Measurements from ENCODE around the gene MAP4. TPM values are rescaled to one million over a fixed set of nuclear protein-coding genes. Genes with fewer than 3 reads are reported as not detected.
"Not testable (repeated sequence)": the region's sequence is repeated elsewhere in the genome, so short reads cannot be mapped to it uniquely, and the experiment has no call there.

MAP4 gene
- polyA plus RNA-seq, 1 donor from 2014 or later: 55.0 TPM

DNA sequence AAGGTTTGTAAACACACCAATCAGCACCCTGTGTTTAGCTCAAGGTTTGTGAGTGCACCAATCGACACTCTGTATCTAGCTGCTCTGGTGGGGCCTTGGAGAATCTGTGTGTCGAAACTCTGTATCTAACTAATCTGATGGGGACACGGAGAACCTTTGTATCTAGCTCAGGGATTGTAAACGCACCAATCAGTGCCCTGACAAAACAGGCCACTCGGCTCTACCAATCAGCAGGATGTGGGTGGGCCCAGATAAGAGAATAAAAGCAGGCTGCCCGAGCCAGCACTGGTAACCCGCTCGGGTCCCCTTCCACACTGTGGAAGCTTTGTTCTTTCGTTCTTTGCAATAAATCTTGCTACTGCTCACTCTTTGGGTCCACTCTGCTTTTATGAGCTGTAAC lies 128.2 kb downstream of the MAP4 start:
- Mint-ChIP-seq H3K27ac (peak overlapping the region in 1 of 3 donors; percentile 47), H3K4me1 (peaks cover 11 to 17% (median 15%) of the 10 kb centered on the region in 3 donors), H3K36me3 (peaks cover 18% of the 10 kb centered on the region)
- not testable (repeated sequence) for H3K4me3 Mint-ChIP-seq, H3K9me3 Mint-ChIP-seq, H3K27me3 Mint-ChIP-seq

DNA sequence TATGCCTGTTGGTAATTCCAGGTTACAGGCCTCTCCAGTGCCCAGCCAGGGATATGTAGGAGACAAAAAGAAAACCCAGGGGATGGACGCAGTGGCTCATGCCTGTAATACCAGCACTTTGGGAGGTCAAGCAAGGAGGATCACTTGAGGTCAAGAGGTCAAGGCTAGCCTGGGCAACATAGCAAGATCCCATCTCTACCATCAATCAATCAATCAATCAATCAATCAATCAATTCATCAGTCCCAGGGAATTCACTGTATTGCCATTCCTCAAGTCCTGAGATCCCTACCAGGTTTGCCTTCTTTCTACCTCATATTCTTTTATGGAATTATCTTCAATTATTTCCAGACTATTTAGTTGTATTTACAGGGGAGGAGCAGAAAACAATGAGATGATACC lies 131.0 kb downstream of the MAP4 start:
- Mint-ChIP-seq H3K4me3 (peak overlapping the region in 1 of 4 donors; percentile 27), H3K27ac (peak overlapping the region in 1 of 3 donors; percentile 5)

DNA sequence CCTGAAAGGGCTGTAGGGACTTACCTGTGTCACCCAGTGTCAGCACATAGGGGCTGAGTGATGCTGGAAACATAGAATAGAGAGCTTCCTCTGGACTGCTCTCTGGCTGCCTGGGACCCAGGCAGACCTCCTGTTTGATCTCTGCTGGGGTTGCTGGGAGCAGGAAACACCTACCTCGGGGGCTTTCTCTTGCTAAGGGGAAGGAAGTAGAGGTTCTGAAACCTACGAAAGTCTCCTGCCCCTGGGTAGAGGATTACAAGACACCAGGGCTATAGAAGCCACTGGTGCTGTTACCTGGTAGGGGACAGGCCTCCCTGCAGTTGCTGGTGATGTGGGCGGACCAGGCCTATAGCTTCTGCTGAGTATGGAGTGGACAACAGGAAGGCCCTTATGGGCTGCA lies 131.6 kb downstream of the MAP4 start:
- H3K27ac Mint-ChIP-seq: no peak overlapping the region
- H3K36me3 Mint-ChIP-seq: peaks cover 13% of the 10 kb centered on the region

More for the DNA sequence above, 131.0 kb downstream of the MAP4 start:
- Mint-ChIP-seq H3K36me3 (peaks cover 13% of the 10 kb centered on the region), H3K4me1 (peaks cover 11 to 23% (median 15%) of the 10 kb centered on the region in 3 donors), H3K9me3 (peaks cover 0 to 2% (median 0%) of the 10 kb centered on the region in 3 donors), H3K27me3 (no peaks in the 10 kb centered on the region)

GRCh38 chr3:47882338-47882737 lies 133.9 kb downstream of the MAP4 start:
- Mint-ChIP-seq H3K27me3 (no peaks in the 10 kb centered on the region), H3K4me3 (peak overlapping the region in 1 of 4 donors; percentile 27), H3K9me3 (peaks cover 0 to 2% (median 0%) of the 10 kb centered on the region in 3 donors), H3K4me1 (peaks cover 10 to 22% (median 20%) of the 10 kb centered on the region in 3 donors), H3K36me3 (peaks cover 8% of the 10 kb centered on the region), H3K27ac (peak overlapping the region in 1 of 3 donors; percentile 31)

More for the DNA sequence above, 131.6 kb downstream of the MAP4 start:
- peaks cover 11 to 23% (median 15%) of the 10 kb centered on the region in 3 donors for H3K4me1 Mint-ChIP-seq
- peaks cover 0 to 2% (median 0%) of the 10 kb centered on the region in 3 donors for H3K9me3 Mint-ChIP-seq
- peak overlapping the region in 1 of 4 donors; percentile 27 for H3K4me3 Mint-ChIP-seq
- no peaks in the 10 kb centered on the region for H3K27me3 Mint-ChIP-seq

DNA sequence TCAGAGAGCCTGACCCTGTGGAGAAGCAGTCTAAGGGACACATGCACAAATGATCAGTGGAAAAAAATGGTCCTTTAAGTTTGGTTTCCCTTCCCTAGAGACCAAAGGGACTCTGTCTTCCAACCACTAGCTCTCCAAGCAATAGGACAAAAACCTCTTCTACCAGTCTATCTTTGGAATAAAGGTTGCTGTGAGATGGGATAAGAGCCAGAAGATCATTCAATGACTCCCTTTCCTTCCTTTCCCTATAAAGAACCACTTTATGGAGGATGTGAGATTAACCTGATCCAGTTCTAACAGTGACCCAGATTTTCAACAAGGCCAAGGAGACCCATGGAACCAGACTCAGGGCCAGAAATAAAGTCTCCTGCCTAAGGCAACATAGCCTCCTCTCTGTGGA lies 138.5 kb downstream of the MAP4 start:
- peaks cover 2% of the 10 kb centered on the region for H3K36me3 Mint-ChIP-seq
- H3K27ac Mint-ChIP-seq: peak overlapping the region in 1 of 3 donors; percentile 59
- H3K27me3 Mint-ChIP-seq: no peaks in the 10 kb centered on the region
- H3K9me3 Mint-ChIP-seq: no peaks in the 10 kb centered on the region
- no peak overlapping the region for H3K4me3 Mint-ChIP-seq
- H3K4me1 Mint-ChIP-seq: peaks cover 0 to 9% (median 5%) of the 10 kb centered on the region in 3 donors

GRCh38 chr3:47877290-47877689 lies 138.9 kb downstream of the MAP4 start:
- no peak overlapping the region for H3K27ac Mint-ChIP-seq
- peaks cover 0 to 9% (median 5%) of the 10 kb centered on the region in 3 donors for H3K4me1 Mint-ChIP-seq
- H3K36me3 Mint-ChIP-seq: peaks cover 2% of the 10 kb centered on the region
- no peaks in the 10 kb centered on the region for H3K9me3 Mint-ChIP-seq
- H3K27me3 Mint-ChIP-seq: no peaks in the 10 kb centered on the region
- no peak overlapping the region for H3K4me3 Mint-ChIP-seq

DNA sequence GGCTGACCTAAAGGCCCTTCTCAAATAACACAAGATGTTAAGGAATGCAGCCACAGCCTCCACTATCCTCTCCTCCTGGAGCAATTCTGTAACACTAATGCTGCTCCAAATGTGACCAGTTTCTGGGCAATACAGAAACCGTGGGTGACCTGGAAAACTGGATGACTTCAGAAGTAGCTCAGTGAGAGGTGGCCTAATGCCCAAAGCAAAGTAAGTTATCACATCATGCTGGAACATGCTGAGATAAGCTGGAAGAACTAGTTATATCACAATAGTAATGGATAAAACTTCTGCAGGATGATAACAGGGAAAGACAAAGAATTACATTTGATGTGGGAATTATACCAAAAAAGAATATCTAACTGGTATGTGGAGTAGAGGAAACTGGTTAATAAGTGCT lies 141.3 kb downstream of the MAP4 start:
- H3K27ac Mint-ChIP-seq: no peak overlapping the region
- no peaks in the 10 kb centered on the region for H3K9me3 Mint-ChIP-seq
- no peak overlapping the region for H3K4me3 Mint-ChIP-seq

DNA sequence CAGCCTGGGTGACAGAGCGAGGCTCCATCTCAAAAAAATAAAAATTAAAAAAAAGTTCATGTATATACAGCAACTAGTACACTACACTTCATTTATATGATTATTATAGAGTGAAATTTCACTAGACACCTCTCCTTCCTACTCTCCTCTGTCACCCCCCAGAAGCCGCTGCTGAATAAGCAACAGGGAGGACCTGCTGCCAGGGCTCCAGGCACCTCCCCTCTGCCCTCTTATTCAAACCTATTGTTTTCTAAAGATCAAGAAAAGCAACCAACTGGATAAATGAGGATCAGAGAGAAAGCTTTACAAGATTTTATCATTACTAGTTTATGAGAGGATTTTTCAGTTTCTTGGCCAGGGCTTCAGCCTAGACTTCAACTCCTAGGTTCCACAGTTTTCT lies 141.8 kb downstream of the MAP4 start:
- H3K27ac Mint-ChIP-seq: no peak overlapping the region
- H3K27me3 Mint-ChIP-seq: no peaks in the 10 kb centered on the region
- H3K36me3 Mint-ChIP-seq: peaks cover 5% of the 10 kb centered on the region
- no peak overlapping the region for H3K4me3 Mint-ChIP-seq
- H3K4me1 Mint-ChIP-seq: peaks cover 0 to 5% (median 2%) of the 10 kb centered on the region in 3 donors
- H3K9me3 Mint-ChIP-seq: no peaks in the 10 kb centered on the region

More for the DNA sequence above, 141.3 kb downstream of the MAP4 start:
- peaks cover 0 to 5% (median 2%) of the 10 kb centered on the region in 3 donors for H3K4me1 Mint-ChIP-seq
- H3K27me3 Mint-ChIP-seq: no peaks in the 10 kb centered on the region
- peaks cover 5% of the 10 kb centered on the region for H3K36me3 Mint-ChIP-seq

- Mint-ChIP-seq H3K9me3 (no peaks in the 10 kb centered on the region), H3K27ac (peak overlapping the region in 1 of 3 donors; percentile 65), H3K27me3 (no peaks in the 10 kb centered on the region), H3K4me3 (no peak overlapping the region), H3K36me3 (peaks cover 5% of the 10 kb centered on the region), H3K4me1 (peaks cover 0 to 2% (median 0%) of the 10 kb centered on the region in 3 donors)
These were observed 143.3 kb downstream of the MAP4 start for GRCh38 chr3:47872916-47873315.

- H3K27me3 Mint-ChIP-seq: no peaks in the 10 kb centered on the region
- no peaks in the 10 kb centered on the region for H3K4me1 Mint-ChIP-seq
- H3K9me3 Mint-ChIP-seq: no peaks in the 10 kb centered on the region
- H3K27ac Mint-ChIP-seq: no peak overlapping the region
- no peak overlapping the region for H3K4me3 Mint-ChIP-seq
- peaks cover 4% of the 10 kb centered on the region for H3K36me3 Mint-ChIP-seq
These were observed 144.8 kb downstream of the MAP4 start for GRCh38 chr3:47871389-47871788.

- H3K27ac Mint-ChIP-seq: no peak overlapping the region
- no peak overlapping the region for H3K4me3 Mint-ChIP-seq
- no peaks in the 10 kb centered on the region for H3K9me3 Mint-ChIP-seq
- H3K36me3 Mint-ChIP-seq: peaks cover 5% of the 10 kb centered on the region
- no peaks in the 10 kb centered on the region for H3K4me1 Mint-ChIP-seq
- no peaks in the 10 kb centered on the region for H3K27me3 Mint-ChIP-seq
These were observed 145.4 kb downstream of the MAP4 start for GRCh38 chr3:47870702-47871260.

DNA sequence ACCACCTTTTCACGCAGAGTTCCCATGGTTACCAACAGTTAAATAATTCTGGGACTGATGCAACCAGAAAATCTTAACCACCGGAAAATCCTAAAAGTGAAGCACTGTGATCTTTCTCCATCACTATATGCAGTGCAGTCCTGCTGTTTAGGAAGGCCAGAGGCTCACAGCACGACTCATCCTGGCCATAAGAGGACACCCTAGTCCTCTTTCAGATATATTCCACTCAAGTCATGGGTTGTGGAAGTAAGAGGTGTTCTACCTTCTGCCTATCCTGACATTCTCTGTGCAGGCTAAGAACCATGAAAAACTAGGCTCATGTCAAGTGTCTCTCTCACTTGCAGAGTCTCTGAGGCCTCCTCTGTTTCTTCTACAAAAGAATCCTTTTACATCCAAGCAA lies 146.1 kb downstream of the MAP4 start:
- Mint-ChIP-seq H3K27me3 (no peaks in the 10 kb centered on the region), H3K36me3 (peaks cover 5% of the 10 kb centered on the region), H3K4me1 (no peaks in the 10 kb centered on the region), H3K27ac (peak overlapping the region in 1 of 3 donors; percentile 78), H3K9me3 (no peaks in the 10 kb centered on the region), H3K4me3 (no peak overlapping the region)

GRCh38 chr3:47868306-47868705 lies 147.9 kb downstream of the MAP4 start:
- Mint-ChIP-seq H3K27ac (no peak overlapping the region), H3K4me3 (no peak overlapping the region), H3K36me3 (peaks cover 5% of the 10 kb centered on the region)

GRCh38 chr3:47867451-47868044 lies 148.7 kb downstream of the MAP4 start:
- H3K9me3 Mint-ChIP-seq: no peaks in the 10 kb centered on the region
- no peaks in the 10 kb centered on the region for H3K4me1 Mint-ChIP-seq
- H3K27me3 Mint-ChIP-seq: no peaks in the 10 kb centered on the region
- H3K4me3 Mint-ChIP-seq: no peak overlapping the region
- H3K36me3 Mint-ChIP-seq: peaks cover 5% of the 10 kb centered on the region
- no peak overlapping the region for H3K27ac Mint-ChIP-seq

More at GRCh38 chr3:47868306-47868705, 147.9 kb downstream of the MAP4 start:
- no peaks in the 10 kb centered on the region for H3K27me3 Mint-ChIP-seq
- H3K4me1 Mint-ChIP-seq: no peaks in the 10 kb centered on the region
- no peaks in the 10 kb centered on the region for H3K9me3 Mint-ChIP-seq

- H3K36me3 Mint-ChIP-seq: peaks cover 5% of the 10 kb centered on the region
- H3K4me3 Mint-ChIP-seq: no peak overlapping the region
- no peaks in the 10 kb centered on the region for H3K9me3 Mint-ChIP-seq
- no peaks in the 10 kb centered on the region for H3K4me1 Mint-ChIP-seq
- no peak overlapping the region for H3K27ac Mint-ChIP-seq
- H3K27me3 Mint-ChIP-seq: no peaks in the 10 kb centered on the region
These were observed 151.0 kb downstream of the MAP4 start for GRCh38 chr3:47865192-47865591.
